Hepatocyte (in vitro differentiated cells): ENCODE results near the gene CHAF1A.

ENCODE experiments used
- CTCF ChIP-seq: fragments of 200-600 bp; sonication (generic); IDR thresholded peaks from 2 replicates; pipeline ENCODE4 v1.5.1; 2016; ENCODE audit warnings: antibody characterized with exemption, mild to moderate bottlenecking; ENCODE audit not compliant: poor library complexity
- EZH2 ChIP-seq: fragments of 200-600 bp; sonication (generic); IDR thresholded peaks from 2 replicates; pipeline ENCODE4 v1.6.1; 2016; ENCODE audit warnings: antibody characterized with exemption, mild to moderate bottlenecking, borderline replicate concordance

- no peak for TF ChIP-seq CTCF
- no peak for TF ChIP-seq EZH2
Observed at GRCh38 chr19:4372165-4373012, 30.1 kb upstream of the CHAF1A start.
